Head of caudate nucleus (tissue), 42 donors: Measurements from ENCODE around the gene CDK5RAP1.
"Not testable (repeated sequence)": the region's sequence is repeated elsewhere in the genome, so short reads cannot be mapped to it uniquely, and the experiment has no call there.

ENCODE experiments used
- DNase-seq, 42 donors: peaks; one replicate each; pipeline versions ENCODE4 v3.0.0 to v3.0.0-alpha.2; 2020 to 2021; ENCODE audit warnings: mixed read lengths in 7 of 42
- intact Hi-C: fragments of 100-400 bp; cut with DNase I; formaldehyde crosslinking; loops from one replicate; pipeline ENCODE4 v1.15.0; 2022

The CDK5RAP1 gene, protein sequence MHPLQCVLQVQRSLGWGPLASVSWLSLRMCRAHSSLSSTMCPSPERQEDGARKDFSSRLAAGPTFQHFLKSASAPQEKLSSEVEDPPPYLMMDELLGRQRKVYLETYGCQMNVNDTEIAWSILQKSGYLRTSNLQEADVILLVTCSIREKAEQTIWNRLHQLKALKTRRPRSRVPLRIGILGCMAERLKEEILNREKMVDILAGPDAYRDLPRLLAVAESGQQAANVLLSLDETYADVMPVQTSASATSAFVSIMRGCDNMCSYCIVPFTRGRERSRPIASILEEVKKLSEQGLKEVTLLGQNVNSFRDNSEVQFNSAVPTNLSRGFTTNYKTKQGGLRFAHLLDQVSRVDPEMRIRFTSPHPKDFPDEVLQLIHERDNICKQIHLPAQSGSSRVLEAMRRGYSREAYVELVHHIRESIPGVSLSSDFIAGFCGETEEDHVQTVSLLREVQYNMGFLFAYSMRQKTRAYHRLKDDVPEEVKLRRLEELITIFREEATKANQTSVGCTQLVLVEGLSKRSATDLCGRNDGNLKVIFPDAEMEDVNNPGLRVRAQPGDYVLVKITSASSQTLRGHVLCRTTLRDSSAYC

GRCh38 chr20:33401184-33401920 lies at the start of gene CDK5RAP1:
Gene CDK5RAP1, minus strand, starts transcription at chr20:33401519. Its CDS starts 4,455 bp downstream, at chr20:33397064.
- DNase-seq: peak; percentile 80 to 96 (median 89)
- intact Hi-C loops: no loop called here

GRCh38 chr20:33450867-33451266 lies 49.5 kb upstream of the CDK5RAP1 start:
- DNase-seq: no peak
- intact Hi-C loops: no loop called here

DNA sequence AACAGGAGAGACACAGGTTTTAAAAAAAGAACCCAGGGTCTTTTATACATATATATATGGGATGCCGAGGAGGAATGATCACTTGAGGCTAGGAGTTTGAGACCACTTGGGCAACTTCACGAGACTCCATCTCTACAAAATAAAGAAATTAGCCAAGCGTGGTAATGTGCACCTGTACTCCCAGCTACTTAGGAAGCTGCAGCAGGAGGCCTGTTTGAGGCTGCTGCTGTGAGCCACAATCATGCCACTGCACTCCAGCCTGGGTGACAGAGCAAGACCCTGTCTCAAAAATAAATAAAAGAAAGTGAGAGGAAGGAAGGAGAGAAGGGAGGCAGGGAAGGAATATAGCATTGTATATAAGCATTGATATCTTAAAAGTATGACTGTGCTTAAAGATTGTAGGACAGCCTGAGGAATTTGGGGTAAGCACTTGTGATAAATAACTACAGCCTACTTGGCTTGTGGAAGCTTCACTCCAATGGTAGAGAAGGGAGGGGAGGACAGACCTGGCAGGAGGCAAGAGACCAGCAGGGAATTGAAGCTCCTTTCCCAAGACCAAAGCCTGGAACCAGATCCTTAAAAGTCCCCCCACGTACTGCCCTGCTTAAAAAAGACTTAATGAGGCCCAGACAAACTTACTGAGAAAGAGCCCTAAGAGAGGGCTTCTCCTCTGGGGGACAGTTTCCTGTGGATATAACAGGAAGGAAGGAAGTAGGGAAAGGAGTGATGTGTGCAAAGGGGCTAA lies 44.7 kb upstream of the CDK5RAP1 start:
- intact Hi-C loops: no loop called here
- peak in 9 of 42 donors; percentile 11 to 57 (median 39) for DNase-seq

DNA sequence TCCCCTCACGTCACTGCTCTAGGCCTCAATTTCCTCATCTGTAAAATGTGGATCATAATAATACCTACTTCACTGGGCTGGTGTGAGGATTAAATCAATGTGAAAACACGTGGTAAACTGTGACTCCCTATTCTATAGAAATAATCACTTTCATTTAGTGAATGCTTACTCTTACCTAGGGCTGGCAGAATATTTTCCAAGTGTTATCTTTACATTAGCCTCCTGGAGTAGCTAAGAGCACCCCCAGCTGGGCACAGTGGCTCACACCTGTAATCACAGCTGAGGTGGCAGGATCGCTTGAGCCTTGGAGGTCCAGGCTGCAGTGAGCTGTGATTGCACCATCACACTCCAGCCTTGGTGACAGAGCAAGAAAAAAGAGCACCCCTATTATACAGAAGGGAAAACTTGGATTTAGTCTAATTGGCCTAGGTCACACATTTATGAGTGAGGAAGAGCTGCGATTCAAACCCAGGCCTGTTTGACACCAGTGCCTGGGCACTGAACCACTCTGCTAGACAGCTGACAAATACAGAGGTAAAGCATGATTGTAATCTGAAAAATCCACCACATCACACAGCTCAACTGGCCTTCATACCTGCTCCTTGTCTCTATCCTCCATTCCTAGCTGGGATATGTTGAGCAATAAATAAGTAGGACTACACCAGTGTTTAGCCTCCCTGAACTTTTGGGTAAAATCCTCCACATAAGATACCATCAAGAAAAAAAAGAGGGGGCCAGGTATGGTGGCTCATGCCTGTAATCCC lies 43.7 kb upstream of the CDK5RAP1 start:
- intact Hi-C loops: no loop called here
- peak in 32 of 42 donors; percentile 16 to 72 (median 44) for DNase-seq

- peak; percentile 73 to 92 (median 84) for DNase-seq
- intact Hi-C loops: no loop called here
Observed at GRCh38 chr20:33443512-33444239, 42.4 kb upstream of the CDK5RAP1 start, which contains the start of gene SNTA1. Gene SNTA1, minus strand, starts transcription at chr20:33443763. Its CDS starts 143 bp downstream, at chr20:33443620.

DNA sequence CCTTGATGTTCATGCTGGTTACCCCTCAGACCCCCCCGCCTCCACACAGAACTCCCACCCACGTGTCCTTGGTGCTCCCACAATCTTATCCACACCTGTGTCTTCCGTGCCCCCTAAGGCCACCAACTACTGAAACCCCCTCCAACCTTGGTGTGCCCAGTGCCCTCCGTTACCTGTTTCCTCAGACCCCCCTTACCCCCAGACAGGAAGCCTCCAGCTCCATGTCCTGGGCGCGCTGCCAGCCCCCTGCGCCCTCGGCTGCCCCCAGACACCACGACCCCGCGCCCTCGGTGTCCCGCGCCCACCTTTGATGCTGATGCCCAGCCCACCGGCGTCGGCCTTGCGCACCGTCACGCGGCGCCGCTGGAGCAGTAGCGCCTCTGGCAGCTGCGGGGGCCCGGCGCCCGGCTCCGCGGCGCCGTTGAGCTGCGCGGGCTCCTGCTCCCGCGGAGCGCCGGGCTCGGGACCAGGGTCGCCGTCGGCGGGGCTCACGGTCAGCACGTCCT lies 41.7 kb upstream of the CDK5RAP1 start:
- intact Hi-C loops: no loop called here
- DNase-seq: peak in 27 of 42 donors; percentile 9 to 60 (median 40)

GRCh38 chr20:33442136-33443005 lies 41.1 kb upstream of the CDK5RAP1 start:
- intact Hi-C loops: no loop called here
- peak in 2 of 42 donors; percentile 19 to 20 for DNase-seq

DNA sequence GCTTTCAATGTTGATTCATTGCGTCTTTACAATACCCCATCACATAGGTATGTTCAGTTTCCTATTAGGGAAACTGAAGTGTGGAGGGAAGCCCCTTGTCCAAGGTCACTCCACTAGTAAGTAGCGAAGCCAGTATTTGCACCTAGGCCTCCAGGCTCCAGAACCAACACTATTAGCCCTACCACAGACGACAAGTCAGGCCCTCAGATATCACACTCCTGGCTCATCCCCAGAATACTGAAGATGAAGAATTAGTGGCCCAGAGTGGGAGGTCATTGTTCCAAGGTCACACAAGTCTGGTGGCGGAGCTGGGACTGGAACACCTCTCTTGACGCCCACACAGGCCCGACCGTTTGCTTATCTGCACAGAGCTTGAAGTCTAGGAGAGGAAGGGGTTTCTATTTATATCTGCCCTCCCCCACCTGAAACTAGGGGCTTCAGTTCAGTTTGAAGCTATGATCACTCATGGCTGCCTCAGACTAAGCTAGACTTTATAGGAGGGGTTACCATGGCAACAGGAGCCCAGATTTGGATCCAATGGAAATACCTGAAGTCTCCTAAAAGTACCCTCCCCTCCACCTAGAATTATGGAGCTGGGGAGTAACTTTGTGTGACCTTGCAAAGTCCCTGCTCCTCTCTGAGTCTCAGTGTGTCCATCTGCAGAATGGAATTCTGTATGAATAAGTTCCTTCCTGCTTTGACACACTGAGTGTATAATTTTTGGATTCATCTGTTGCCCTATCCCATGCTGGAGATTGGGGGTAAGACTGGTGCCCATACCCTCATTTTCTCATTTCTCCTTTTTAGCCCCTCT lies 40.0 kb upstream of the CDK5RAP1 start:
- intact Hi-C loops: no loop called here
- DNase-seq: peak in 11 of 42 donors; percentile 23 to 65 (median 37)

DNA sequence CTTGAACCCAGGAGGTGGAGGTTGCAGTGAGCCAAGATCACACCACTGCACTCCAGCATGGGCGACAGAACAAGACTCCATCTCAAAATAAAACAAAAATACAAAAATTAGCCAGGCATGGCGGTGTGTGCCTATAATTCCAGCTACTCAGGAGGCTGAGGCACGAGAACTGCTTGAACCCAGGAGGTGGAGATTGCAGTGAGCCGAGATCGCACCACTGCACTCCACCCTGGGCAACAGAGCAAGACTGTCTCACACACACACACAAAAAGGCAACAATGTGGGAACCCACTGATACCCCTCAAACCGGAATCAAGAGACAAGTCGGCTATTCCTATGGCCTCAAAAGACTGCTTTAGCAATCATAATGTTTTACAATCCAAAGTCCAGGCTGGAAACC lies 39.2 kb upstream of the CDK5RAP1 start:
- DNase-seq, intact Hi-C loops: not testable (repeated sequence)

GRCh38 chr20:33438481-33438880 lies 37.2 kb upstream of the CDK5RAP1 start:
- intact Hi-C loops: no loop called here
- no peak for DNase-seq

DNA sequence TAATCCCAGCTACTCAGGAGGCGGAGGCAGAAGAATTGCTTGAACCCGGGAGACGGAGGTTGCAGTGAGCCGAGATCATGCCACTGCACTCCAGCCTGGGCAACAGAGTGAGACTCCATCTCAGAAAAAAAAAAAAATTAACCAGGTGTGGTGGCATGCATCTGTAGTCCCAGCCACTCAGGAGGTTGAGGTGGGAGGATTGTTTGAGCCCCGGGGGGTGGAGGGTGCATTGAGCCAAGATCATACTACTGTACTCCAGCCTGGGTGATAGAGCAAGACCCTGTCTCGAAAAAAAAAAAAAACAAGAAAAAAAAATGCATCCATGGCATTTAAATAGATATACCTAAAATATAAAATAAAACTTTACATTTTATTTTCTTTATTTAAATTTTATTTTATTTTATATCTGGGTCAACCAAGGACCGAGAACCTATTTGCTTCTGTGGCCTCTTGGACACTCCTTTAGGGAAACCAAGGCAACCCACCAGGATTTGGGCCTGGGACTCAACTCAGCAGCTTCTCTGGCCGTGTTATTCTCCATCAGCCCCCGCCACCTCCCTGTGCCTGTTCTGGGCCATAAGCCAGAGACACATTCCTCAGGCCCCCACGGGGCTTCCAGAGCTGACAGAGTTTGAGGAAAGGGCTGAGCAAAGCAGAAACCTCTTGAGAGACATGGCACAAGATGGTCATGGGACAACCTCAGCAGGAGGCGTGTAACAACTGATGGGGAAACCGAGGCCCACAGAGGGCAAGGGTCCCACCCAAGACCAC lies 36.0 kb upstream of the CDK5RAP1 start:
- peak in 39 of 42 donors; percentile 20 to 79 (median 45) for DNase-seq
- intact Hi-C loops: no loop called here

GRCh38 chr20:33434434-33434833 lies 33.1 kb upstream of the CDK5RAP1 start:
- DNase-seq: no peak
- intact Hi-C loops: no loop called here

DNA sequence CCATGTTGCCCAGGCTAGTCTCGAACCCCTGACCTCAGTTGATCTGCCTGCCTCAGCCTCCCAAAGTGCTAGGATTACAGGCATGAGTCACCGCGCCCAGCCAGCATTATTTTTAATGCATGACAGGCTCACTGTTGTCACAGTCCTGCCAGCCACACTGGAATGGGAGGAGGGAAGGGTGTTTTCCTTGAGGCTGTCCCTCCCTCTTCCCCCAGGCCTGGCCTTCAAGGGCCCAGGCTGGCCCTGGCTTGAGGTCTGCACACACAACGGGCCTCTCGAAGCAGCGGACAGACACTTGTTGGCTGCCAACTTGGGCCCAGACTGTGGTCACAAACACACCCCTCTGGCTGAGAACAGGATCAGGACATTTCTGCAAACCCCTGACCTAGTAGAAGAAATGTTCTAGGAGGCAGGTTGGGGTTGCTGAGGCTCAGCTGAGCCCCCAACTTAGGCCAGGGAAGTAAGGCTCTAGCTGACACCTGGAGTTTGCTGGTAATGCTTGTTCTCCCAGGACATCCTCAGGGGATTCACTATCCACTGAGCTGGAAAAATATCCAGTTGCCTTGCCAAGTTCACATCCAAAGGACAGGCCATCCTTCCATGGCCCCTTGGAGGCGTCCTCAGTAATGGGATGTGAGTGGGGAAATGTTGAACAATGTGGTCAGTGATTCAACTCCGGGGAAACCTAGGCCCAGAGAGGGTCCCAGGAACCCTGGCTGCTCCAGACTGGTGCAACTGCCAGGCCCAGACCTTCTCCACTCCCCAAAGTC lies 32.3 kb upstream of the CDK5RAP1 start:
- DNase-seq: peak in 35 of 42 donors; percentile 15 to 76 (median 43)
- intact Hi-C loops: no loop called here

DNA sequence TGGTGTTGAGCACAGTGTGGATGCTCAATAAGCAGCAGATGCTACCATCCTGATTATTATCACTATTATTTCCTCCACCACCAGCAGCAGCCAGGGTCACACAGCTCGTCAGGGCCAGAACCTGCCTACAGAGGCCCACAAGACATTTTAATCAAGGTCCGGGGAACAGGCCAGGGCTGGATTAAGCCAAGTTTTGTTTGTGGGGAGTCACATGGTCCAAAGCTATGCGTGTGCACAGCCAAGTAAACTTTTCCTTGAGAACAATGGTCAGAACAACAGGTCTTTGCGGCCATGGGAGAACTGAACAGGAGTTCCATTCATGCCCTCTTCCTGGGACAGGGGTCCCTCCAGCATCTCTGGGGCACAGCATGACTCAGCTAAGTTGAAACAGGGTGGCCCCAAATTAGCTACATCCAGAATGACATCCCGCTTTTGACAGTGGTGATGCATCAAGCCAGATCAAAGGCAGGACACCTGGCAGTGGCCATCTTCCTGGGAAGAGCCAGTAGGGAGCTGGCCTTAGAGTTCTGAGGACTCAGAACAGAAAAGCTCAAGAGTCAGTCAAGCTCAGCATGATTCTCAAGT lies 30.6 kb upstream of the CDK5RAP1 start:
- peak in 24 of 42 donors; percentile 7 to 76 (median 41) for DNase-seq
- intact Hi-C loops: no loop called here
